Uterus (tissue), 4 donors: ENCODE measurements around the gene ZNF467. TPM values are rescaled to one million over a fixed set of nuclear protein-coding genes. Genes with fewer than 3 reads are reported as not detected.
A peak's percentile ranks its signal among the peaks of the same experiment; 100 is the strongest.

Source experiments
- DNase-seq, 2 donors: peaks; one replicate each; pipeline ENCODE4 v3.0.0-alpha.2; 2019 to 2020
- H3K27ac ChIP-seq, 2 donors: fragments of 200-600 bp; sonication (generic); 1 replicate in 1 of 2; 2 replicates in 1 of 2; pipeline ENCODE4 v1.5.1; 2016 to 2018
- H3K27me3 ChIP-seq, 2 donors: fragments of 200-600 bp; sonication (generic); one replicate each; pipeline ENCODE4 v1.5.1; 2018 to 2019; ENCODE audit warnings: control low read depth in 1 of 2
- H3K36me3 ChIP-seq, 2 donors: fragments of 200-600 bp; sonication (generic); one replicate each; pipeline ENCODE4 v1.5.1; 2019; ENCODE audit warnings: control low read depth in 1 of 2
- H3K4me1 ChIP-seq, 2 donors: fragments of 200-600 bp; sonication (generic); one replicate each; pipeline ENCODE4 v1.5.1; 2018 to 2019; ENCODE audit warnings: control low read depth in 1 of 2
- H3K4me3 ChIP-seq, 2 donors: fragments of 200-600 bp; sonication (generic); 1 replicate in 1 of 2; 2 replicates in 1 of 2; pipeline ENCODE4 v1.5.1; 2018 to 2019; ENCODE audit warnings: mild to moderate bottlenecking in 1 of 2
- H3K9me3 ChIP-seq, 2 donors: fragments of 200-600 bp; sonication (generic); one replicate each; pipeline ENCODE4 v1.5.1; 2019; ENCODE audit warnings: control low read depth in 1 of 2
- POLR2A ChIP-seq, 2 donors: fragments of 450-650 bp; IDR thresholded peaks; one replicate each; pipeline ENCODE4 v1.6.1; 2016; ENCODE audit warnings: antibody characterized with exemption in 2 of 2, mild to moderate bottlenecking in 1 of 2, moderate library complexity in 1 of 2
- intact Hi-C: fragments of 100-400 bp; cut with DNase I; formaldehyde crosslinking; loops from one replicate; pipeline ENCODE4 v1.15.1; 2023; ENCODE audit warnings: low total_unique reads
- total RNA-seq, 4 donors: library from RNA; depleted of rRNA in 3 of 4; stranded (reverse); fragments of >200 nt in 3 of 4; gene quantifications; one replicate each; pipeline versions ENCODE4 v1.1.0 to v1.2.4, GENCODE V29; 2014 to 2023
- TF ChIP-seq, protein P1 (sequence below), 4 experiments: fragments of 200-600 bp in 2 of 4; fragments of 450-650 bp in 2 of 4; sonication (generic) in 2 of 4; IDR thresholded peaks; one replicate each; pipeline ENCODE4 v1.5.1; 2016 to 2019; ENCODE audit warnings: antibody characterized with exemption in 4 of 4, mild to moderate bottlenecking in 2 of 4, moderate library complexity in 1 of 4
- donor health status: DM: yes; HTN: yes; CAD: no.

ZNF467 gene
- total RNA-seq, 4 donors from 2014 or later, result 5.2 to 23.6 (median 14.3) TPM

GRCh38 chr7:149759093-149759860 is 14.1 kb downstream of the ZNF467 start:
- no peaks in the 10 kb centered on the region for H3K9me3 ChIP-seq
- no peak for DNase-seq
- TF ChIP-seq POLR2A (IDR thresholded peaks at IDR 0.05), result no peak
- TF ChIP-seq, protein P1, sequence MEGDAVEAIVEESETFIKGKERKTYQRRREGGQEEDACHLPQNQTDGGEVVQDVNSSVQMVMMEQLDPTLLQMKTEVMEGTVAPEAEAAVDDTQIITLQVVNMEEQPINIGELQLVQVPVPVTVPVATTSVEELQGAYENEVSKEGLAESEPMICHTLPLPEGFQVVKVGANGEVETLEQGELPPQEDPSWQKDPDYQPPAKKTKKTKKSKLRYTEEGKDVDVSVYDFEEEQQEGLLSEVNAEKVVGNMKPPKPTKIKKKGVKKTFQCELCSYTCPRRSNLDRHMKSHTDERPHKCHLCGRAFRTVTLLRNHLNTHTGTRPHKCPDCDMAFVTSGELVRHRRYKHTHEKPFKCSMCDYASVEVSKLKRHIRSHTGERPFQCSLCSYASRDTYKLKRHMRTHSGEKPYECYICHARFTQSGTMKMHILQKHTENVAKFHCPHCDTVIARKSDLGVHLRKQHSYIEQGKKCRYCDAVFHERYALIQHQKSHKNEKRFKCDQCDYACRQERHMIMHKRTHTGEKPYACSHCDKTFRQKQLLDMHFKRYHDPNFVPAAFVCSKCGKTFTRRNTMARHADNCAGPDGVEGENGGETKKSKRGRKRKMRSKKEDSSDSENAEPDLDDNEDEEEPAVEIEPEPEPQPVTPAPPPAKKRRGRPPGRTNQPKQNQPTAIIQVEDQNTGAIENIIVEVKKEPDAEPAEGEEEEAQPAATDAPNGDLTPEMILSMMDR (IDR thresholded peaks at IDR 0.05), result no peak
- H3K27ac ChIP-seq, result no peak overlapping the region
- H3K36me3 ChIP-seq, result no peaks in the 10 kb centered on the region
- intact Hi-C loops, result no loop called here
- H3K27me3 ChIP-seq, result no peaks in the 10 kb centered on the region
- no peaks in the 10 kb centered on the region for H3K4me1 ChIP-seq
- no peak overlapping the region for H3K4me3 ChIP-seq

DNA sequence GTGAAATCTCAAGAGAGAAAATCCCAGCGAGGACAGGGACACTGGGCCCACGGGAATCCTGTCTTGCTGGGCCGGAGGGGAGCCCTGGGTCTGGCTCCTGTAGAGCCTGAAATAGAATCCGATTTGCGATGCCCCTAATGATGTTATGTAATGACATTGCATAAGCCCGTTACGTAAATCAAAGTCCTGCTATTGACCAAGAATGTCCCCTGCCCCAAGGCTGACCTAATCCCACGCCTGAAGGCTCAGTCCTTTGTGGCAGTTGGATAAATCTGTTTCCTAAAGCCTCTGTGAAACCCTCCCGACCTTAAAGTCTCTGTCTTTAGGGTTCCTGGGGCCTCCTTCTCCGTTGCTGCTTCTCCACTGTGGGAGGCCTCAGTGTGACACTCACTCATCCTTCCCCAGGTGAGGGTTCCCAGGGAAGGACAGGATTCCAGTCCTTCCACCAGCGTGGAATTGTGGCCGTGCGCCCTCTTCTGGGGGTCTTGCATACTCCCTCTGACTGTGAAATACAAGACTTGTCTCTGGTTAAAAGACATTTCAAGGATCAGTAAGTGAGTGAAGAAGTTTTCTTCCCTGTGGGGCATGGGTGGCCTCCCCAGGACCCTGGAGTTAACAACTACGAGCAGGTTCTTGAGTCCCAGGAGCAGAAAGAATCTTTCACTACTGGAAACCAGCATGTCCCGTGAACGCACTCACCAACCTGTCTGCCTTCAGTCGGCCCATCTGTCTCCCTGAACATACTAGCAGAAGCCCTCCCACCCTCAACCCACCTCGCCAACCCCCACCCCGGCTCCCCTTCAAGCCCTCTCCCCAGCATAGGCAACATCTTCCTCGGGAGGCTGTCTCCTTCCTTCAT is 19.8 kb downstream of the ZNF467 start:
- H3K27me3 ChIP-seq, result no peaks in the 10 kb centered on the region
- no peak overlapping the region for H3K4me3 ChIP-seq
- no peak overlapping the region for H3K27ac ChIP-seq
- H3K36me3 ChIP-seq, result no peaks in the 10 kb centered on the region
- no peaks in the 10 kb centered on the region for H3K4me1 ChIP-seq
- TF ChIP-seq, protein P1 (IDR thresholded peaks at IDR 0.05), result peak; percentile 17 to 48 (median 30)
- no peak for TF ChIP-seq POLR2A (IDR thresholded peaks at IDR 0.05)
- DNase-seq, result no peak
- no peaks in the 10 kb centered on the region for H3K9me3 ChIP-seq
- intact Hi-C loops, result no loop called here

GRCh38 chr7:149752646-149753045 is 20.7 kb downstream of the ZNF467 start:
- no peaks in the 10 kb centered on the region for H3K36me3 ChIP-seq
- intact Hi-C loops, result no loop called here
- H3K4me3 ChIP-seq, result no peak overlapping the region
- no peaks in the 10 kb centered on the region for H3K9me3 ChIP-seq
- DNase-seq, result no peak
- H3K4me1 ChIP-seq, result no peaks in the 10 kb centered on the region
- no peak for TF ChIP-seq POLR2A (IDR thresholded peaks at IDR 0.05)
- TF ChIP-seq, protein P1 (IDR thresholded peaks at IDR 0.05), result no peak
- H3K27ac ChIP-seq, result no peak overlapping the region
- no peaks in the 10 kb centered on the region for H3K27me3 ChIP-seq

- no peaks in the 10 kb centered on the region for H3K27me3 ChIP-seq
- H3K4me3 ChIP-seq, result no peak overlapping the region
- H3K36me3 ChIP-seq, result no peaks in the 10 kb centered on the region
- DNase-seq, result no peak
- intact Hi-C loops, result no loop called here
- H3K27ac ChIP-seq, result no peak overlapping the region
- H3K4me1 ChIP-seq, result no peaks in the 10 kb centered on the region
- no peaks in the 10 kb centered on the region for H3K9me3 ChIP-seq
- no peak for TF ChIP-seq POLR2A (IDR thresholded peaks at IDR 0.05)
- TF ChIP-seq, protein P1 (IDR thresholded peaks at IDR 0.05), result no peak
Measured at GRCh38 chr7:149751043-149751775, 22.2 kb downstream of the ZNF467 start.
